Chondrocyte (in vitro differentiated cells): ENCODE data around the gene EVI5L. TPM values are rescaled to one million over a fixed set of nuclear protein-coding genes. Genes with fewer than 3 reads are reported as not detected.

Experiments used
- DNase-seq: peaks from one replicate; pipeline ENCODE4 v3.0.0; 2021; ENCODE audit warnings: mixed read lengths, low spot score
- H3K27ac Mint-ChIP-seq: one replicate; pipeline ENCODE4 v1.8.0; 2021; ENCODE audit warnings: mild to moderate bottlenecking, moderate library complexity, mixed read lengths; ENCODE audit not compliant: unreplicated experiment
- H3K27me3 Mint-ChIP-seq: 2 replicates; pipeline ENCODE4 v1.8.0; 2021; ENCODE audit warnings: low read depth, mixed read lengths
- H3K36me3 Mint-ChIP-seq: 2 replicates; pipeline ENCODE4 v1.8.0; 2021; ENCODE audit warnings: low read depth, mixed read lengths
- H3K4me1 Mint-ChIP-seq: 2 replicates; pipeline ENCODE4 v1.8.0; 2021; ENCODE audit warnings: low read depth, mild to moderate bottlenecking, mixed read lengths
- H3K4me3 Mint-ChIP-seq: one replicate; pipeline ENCODE4 v1.8.0; 2021; ENCODE audit warnings: mild to moderate bottlenecking, moderate library complexity, mixed read lengths; ENCODE audit not compliant: unreplicated experiment
- H3K9me3 Mint-ChIP-seq: 2 replicates; pipeline ENCODE4 v1.8.0; 2021; ENCODE audit warnings: low read depth, mixed read lengths
- total RNA-seq: library from RNA; stranded (reverse); gene quantifications from 3 replicates; pipeline ENCODE4 v1.2.1, GENCODE V29; 2021
- TF ChIP-seq, protein P1 (sequence below): fragments of 200-600 bp; sonication (generic); IDR thresholded peaks from 2 replicates; pipeline ENCODE4 v1.5.0; 2021; ENCODE audit warnings: antibody characterized with exemption, mild to moderate bottlenecking, moderate library complexity

The EVI5L gene
- total RNA-seq, 1 donor from 2014 or later = 27.4 TPM

DNA sequence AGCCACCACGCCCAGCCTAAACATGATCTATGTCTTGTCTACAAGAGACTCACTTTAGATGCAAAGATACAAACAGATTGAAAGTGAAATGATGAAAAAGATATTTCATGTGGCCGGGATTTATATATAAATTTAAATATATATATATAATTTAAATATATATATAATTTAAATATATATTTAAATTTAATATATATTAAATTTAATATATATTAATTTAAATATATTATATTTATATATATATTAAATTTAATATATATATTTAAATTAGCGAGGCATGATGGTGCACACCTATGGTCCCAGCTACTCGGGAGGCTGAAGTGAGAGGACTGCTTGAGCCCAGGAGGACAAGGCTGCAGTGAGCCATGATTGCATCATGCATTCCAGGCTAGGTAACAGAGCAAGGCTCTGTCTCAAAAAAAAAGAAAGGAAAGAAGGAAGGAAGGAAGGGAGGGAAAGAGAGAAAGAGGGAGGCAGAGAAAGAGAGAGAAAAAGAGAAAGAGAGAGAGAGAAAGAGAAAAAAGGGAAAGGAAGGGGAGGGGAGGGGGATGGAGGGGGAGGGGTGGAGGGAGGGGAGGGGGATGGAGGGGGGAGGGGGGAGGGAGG, 7.0 kb upstream of the EVI5L start:
- Mint-ChIP-seq H3K27me3 (peaks cover 26% of the 10 kb centered on the region), H3K4me1 (no peaks in the 10 kb centered on the region), H3K27ac (no peak overlapping the region), H3K9me3 (peaks cover 8% of the 10 kb centered on the region), H3K36me3 (peaks cover 4% of the 10 kb centered on the region), H3K4me3 (no peak overlapping the region)
- DNase-seq = no peak
- TF ChIP-seq, protein P1, sequence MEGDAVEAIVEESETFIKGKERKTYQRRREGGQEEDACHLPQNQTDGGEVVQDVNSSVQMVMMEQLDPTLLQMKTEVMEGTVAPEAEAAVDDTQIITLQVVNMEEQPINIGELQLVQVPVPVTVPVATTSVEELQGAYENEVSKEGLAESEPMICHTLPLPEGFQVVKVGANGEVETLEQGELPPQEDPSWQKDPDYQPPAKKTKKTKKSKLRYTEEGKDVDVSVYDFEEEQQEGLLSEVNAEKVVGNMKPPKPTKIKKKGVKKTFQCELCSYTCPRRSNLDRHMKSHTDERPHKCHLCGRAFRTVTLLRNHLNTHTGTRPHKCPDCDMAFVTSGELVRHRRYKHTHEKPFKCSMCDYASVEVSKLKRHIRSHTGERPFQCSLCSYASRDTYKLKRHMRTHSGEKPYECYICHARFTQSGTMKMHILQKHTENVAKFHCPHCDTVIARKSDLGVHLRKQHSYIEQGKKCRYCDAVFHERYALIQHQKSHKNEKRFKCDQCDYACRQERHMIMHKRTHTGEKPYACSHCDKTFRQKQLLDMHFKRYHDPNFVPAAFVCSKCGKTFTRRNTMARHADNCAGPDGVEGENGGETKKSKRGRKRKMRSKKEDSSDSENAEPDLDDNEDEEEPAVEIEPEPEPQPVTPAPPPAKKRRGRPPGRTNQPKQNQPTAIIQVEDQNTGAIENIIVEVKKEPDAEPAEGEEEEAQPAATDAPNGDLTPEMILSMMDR = no peak

DNA sequence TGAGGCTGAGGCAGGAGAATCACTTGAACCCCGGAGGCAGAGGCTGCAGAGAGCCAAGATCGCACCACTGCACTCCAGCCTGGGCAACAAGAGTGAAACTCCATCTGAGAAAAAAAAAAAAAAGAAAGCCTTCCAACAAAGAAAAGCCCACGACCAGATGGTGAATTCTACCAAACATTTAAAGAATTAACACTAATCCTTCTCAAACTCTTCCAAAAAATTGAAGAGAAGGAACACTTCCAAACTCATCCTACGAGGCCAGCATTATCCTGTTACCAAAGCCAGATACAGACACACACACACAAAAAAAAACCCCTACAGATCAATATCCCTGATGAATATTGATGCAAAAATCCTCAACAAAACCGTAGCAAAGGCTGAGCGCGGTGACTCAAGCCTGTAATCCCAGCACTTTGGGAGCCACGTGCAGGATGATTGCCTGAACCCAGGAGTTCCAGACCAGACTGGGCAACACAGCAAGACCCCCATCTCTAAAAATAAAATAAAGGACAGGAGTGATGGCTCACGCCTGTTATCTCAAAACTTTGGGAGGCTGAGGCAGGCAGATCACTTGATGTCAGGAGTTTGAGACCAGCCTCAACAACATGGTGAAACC, 6.2 kb upstream of the EVI5L start:
- Mint-ChIP-seq H3K4me1 (no peaks in the 10 kb centered on the region), H3K9me3 (peaks cover 4% of the 10 kb centered on the region), H3K36me3 (peaks cover 4% of the 10 kb centered on the region), H3K4me3 (no peak overlapping the region), H3K27ac (no peak overlapping the region), H3K27me3 (peaks cover 26% of the 10 kb centered on the region)
- TF ChIP-seq, protein P1 = no peak
- DNase-seq = no peak

DNA sequence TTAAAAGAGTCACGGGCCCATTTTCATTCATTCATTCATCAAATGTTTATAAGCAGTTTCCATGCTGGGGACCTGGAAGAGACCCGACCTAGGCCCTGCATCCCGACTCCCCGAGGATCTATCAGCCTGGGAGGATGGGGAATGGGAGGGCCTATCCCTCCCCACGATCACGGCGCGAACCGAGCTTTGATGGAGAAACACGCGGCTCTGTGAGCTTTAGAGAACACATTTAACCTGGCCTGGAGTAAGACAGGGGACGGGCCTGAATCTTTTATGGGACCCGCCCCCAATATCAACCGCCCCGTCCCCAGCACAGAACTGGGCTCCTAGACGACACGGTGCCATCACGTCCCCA, 875 bp upstream of the EVI5L start:
- H3K9me3 Mint-ChIP-seq = no peaks in the 10 kb centered on the region

DNA sequence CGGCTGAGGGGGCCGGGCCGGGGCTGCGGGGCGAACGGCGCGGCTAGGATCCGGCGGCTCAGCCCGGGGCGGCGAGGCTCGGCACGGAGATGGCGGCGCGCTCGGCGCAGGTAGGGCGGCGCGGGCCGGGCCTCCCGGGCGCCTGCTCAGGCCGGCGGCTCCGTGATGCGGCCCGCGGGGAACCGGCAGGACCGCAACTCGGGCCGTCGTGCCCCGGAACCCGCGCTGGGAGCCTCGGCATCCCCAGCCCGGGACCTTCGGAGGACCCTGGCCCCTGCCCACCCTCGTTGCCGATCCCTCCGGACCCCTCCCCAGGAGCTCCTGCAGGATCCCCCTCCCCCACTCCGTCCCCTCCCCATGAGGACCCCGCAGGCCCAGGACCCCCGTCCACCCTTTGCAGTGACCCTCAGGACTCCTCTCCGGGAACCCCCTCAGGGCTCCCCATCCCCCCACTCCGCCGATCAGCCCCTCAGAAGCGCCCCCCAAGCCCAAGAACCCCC, 304 bp downstream of the EVI5L start:
- Mint-ChIP-seq H3K9me3 (no peaks in the 10 kb centered on the region), H3K27ac (no peak overlapping the region), H3K4me3 (peak overlapping the region; percentile 76), H3K4me1 (peaks cover 32% of the 10 kb centered on the region), H3K36me3 (no peaks in the 10 kb centered on the region), H3K27me3 (peaks cover 7% of the 10 kb centered on the region)
- TF ChIP-seq, protein P1 = no peak
- DNase-seq = no peak

More for the DNA sequence above, 875 bp upstream of the EVI5L start:
- H3K4me3 Mint-ChIP-seq = peak overlapping the region; percentile 78
- no peaks in the 10 kb centered on the region for H3K36me3 Mint-ChIP-seq
- H3K4me1 Mint-ChIP-seq = peaks cover 32% of the 10 kb centered on the region
- DNase-seq = no peak
- peaks cover 7% of the 10 kb centered on the region for H3K27me3 Mint-ChIP-seq
- TF ChIP-seq, protein P1 = no peak
- peak overlapping the region; percentile 39 for H3K27ac Mint-ChIP-seq

DNA sequence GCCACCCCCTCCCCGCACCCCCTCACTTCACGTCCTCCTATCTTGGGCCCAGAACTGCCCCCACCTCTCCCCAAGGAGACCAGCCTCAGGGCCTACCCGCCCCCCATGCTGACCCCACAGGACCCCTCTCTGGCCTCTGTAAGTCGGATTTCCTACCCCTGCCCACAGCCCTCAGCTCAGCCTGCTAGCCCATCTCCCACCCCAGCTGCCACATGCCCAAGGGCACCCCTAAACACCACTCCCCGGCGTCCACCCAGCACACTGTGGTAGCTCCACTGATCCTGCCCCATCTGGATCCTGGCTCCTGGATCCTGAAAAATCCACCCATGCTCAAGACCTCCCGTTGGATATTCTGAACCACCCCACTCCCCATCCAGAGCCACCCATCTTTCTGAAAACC, 805 bp downstream of the EVI5L start:
- no peak overlapping the region for H3K27ac Mint-ChIP-seq
- H3K4me3 Mint-ChIP-seq = peak overlapping the region; percentile 76
- H3K27me3 Mint-ChIP-seq = peaks cover 7% of the 10 kb centered on the region
- H3K4me1 Mint-ChIP-seq = peaks cover 32% of the 10 kb centered on the region
- TF ChIP-seq, protein P1 = no peak
- H3K9me3 Mint-ChIP-seq = no peaks in the 10 kb centered on the region
- H3K36me3 Mint-ChIP-seq = no peaks in the 10 kb centered on the region
- DNase-seq = no peak
